NCI-H2227 treated with DMSO at 0.1 percent for 48 hours (cell line): ENCODE measurements around the gene RASA3.

Source experiments
- DNase-seq: peaks from one replicate; lab custom pipeline; 2025; lab: John Stamatoyannopoulos, UW

RASA3 gene

GRCh38 chr13:113969311-113969972, 163.0 kb downstream of the RASA3 start:
- DNase-seq, result no peak

GRCh38 chr13:113968463-113969310, 163.7 kb downstream of the RASA3 start:
- no peak for DNase-seq

- no peak for DNase-seq
These were observed 164.5 kb downstream of the RASA3 start for GRCh38 chr13:113967729-113968462.

- no peak for DNase-seq
These were observed 165.2 kb downstream of the RASA3 start for GRCh38 chr13:113967206-113967720.

- DNase-seq, result no peak
These were observed 166.2 kb downstream of the RASA3 start for GRCh38 chr13:113965968-113966884.

- DNase-seq, result no peak
These were observed 167.0 kb downstream of the RASA3 start for GRCh38 chr13:113965383-113965874.

- no peak for DNase-seq
These were observed 168.0 kb downstream of the RASA3 start for GRCh38 chr13:113964251-113964995.

- no peak for DNase-seq
These were observed 169.0 kb downstream of the RASA3 start for GRCh38 chr13:113963376-113963775.

- DNase-seq, result no peak
These were observed 169.4 kb downstream of the RASA3 start for GRCh38 chr13:113962975-113963374.

- no peak for DNase-seq
These were observed 170.0 kb downstream of the RASA3 start for GRCh38 chr13:113962386-113962785.

GRCh38 chr13:113960276-113960948, 172.0 kb downstream of the RASA3 start:
- no peak for DNase-seq

- no peak for DNase-seq
These were observed 173.2 kb downstream of the RASA3 start for GRCh38 chr13:113959198-113959597.

- no peak for DNase-seq
These were observed 174.1 kb downstream of the RASA3 start for GRCh38 chr13:113958373-113958772.

GRCh38 chr13:113956571-113956970, 175.9 kb downstream of the RASA3 start:
- no peak for DNase-seq

GRCh38 chr13:113955691-113956090, 176.7 kb downstream of the RASA3 start:
- DNase-seq, result no peak

GRCh38 chr13:113955235-113955634, 177.2 kb downstream of the RASA3 start:
- DNase-seq, result no peak

GRCh38 chr13:113954046-113954835, 178.2 kb downstream of the RASA3 start:
- no peak for DNase-seq

- no peak for DNase-seq
These were observed 178.9 kb downstream of the RASA3 start for GRCh38 chr13:113953561-113953960.

- no peak for DNase-seq
These were observed 179.4 kb downstream of the RASA3 start for GRCh38 chr13:113952983-113953520.
